Limb (tissue), 2 donors: ENCODE measurements around the gene RHOB.

Experiments
- DNase-seq, 2 donors: peaks; one replicate each; pipeline ENCODE4 v3.0.0-alpha.2; 2016; ENCODE audit errors: extremely low spot score in 2 of 2

Gene RHOB

DNA sequence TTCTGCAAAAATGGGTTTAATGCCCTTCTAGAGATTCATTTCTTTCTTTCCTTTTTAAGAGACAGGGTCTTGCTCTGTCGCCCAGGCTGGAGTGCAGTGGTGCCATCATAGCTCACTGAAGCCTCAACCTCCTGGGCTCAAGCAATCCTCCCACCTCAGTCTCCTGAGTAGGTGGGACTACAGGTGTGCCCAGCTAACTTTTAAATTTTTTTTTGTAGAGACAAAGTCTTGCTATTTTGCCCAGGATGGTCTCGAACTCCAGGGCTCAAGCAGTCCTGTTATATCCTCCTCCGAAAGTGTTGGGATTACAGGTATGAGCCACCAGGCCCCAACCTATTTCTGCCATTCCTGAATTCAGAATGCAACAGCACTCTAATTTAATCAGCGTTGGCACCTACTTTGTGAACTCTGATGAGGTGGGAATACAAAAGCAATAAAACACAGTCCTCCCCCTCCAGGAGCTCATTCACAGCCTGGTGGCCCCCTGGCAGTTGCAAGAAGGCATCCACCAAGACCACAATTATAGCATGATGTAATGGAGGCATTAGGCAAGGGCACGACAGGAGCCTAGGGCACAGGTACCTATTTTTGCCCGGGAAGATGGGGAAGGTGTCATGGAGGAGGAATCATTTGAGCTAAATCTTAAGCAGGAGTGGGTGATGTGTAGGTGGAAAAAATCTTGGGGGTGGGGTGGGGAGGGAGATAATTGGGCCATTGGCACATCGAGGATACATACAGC is 5.1 kb downstream of the RHOB start:
- DNase-seq: peak in 1 of 2 donors; percentile 20

DNA sequence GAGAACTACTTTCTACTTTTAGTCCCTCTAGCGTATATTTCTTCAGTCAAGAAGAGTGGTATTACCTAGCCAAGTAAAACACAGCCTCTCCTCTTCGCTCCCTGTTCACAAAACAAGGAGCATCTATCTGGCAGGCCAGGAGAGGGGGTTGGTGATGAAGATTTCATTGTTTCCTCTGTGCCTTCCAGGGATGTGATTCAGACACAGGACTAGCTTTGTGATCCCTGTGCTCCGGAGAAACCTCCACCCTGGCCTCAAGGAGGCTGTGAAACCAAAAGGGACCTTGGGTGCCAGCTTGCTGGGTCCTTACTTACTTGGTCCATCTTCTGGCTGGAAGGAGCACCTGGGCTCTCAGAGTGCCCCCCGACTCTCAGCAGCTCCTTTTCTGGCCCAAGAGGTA is 5.7 kb downstream of the RHOB start:
- DNase-seq: peak in 1 of 2 donors; percentile 34

DNA sequence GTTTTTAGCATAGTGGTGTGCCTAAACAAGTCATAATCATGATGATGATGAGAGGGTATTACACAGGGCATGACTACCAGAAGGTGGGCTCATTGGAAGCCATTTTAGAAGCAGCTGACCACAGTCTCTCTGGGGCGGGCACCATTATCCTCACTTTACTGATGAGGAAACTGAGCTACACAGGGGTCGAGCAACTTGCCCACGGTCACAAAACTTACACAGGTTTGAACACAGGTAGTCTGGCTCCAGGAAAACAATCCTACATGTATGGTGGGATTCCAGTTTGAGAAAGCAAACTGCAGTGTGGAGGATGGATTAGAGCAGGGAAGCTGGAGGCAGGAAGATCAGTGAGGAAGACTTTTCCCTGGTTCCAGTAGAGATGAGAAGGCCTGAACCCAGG is 6.2 kb downstream of the RHOB start:
- peak in 1 of 2 donors; percentile 12 for DNase-seq

DNA sequence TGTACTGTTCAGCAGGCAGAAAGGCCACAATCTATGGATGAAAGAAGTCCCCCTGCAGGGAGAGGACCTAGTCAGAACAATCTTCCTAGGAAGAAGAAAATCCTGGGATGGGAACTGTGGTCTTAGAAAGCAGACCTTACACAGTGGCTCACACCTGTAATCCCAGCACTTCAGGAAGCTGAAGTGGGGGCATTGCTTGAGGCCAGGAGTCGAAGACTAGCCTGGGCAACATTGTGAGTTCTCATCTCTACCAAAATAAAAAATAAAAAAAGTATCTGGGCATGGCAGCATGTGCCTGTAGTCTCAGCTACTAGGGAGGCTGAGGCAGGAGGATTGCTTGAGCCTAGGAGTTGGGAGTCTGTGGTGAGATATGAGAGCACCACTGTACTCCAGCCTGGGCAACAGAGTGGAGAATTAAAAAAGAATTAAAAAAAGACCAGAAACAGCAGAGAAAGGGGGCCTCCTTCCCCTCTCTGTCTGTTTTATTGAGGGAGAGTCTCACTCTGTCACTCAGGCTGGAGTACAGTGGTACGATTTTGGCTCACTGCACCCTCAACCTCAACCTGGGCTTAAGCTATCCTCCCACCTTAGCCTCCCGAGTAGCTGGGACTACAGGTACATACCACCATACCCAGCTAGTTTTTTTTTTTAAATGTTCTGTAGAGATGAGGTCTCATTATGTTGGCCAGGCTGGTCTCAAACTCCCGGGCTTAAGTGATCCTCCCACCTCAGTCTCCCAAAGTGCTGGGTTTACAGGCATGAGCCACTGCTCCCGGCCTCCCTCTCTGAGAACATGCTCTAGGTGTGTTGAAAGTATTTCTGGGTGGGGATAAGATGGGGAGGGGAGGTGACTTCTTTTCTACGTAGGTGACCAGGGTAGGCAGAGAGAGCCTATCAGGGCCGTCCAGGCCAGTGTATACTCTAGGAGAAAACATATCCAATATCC is 7.4 kb downstream of the RHOB start:
- peak in 1 of 2 donors; percentile 6 for DNase-seq

DNA sequence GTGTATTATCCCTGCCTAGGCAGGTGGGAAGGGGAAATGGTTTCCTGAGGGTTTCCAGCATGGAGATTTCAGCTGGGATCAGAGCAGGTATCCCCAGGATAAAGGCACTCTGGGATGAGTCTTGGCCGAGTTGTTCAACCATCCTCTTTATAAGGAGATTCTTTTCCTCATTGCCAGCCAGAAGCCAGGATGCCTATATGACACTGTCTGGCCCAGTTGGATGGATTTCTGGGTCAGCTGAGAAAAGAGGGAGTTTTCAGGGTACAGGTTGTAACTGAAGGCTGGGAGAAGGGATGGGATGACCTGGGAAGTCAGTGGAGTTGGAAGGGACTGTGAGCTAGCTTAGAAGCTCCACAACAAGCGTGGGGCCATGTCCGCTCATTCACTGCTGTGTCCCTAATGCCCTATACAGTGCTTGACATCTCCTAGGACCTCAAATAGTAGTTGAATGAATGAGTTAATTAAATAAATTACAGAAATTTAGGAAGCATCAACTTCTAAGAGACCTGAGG is 8.3 kb downstream of the RHOB start:
- DNase-seq: peak in 1 of 2 donors; percentile 9

DNA sequence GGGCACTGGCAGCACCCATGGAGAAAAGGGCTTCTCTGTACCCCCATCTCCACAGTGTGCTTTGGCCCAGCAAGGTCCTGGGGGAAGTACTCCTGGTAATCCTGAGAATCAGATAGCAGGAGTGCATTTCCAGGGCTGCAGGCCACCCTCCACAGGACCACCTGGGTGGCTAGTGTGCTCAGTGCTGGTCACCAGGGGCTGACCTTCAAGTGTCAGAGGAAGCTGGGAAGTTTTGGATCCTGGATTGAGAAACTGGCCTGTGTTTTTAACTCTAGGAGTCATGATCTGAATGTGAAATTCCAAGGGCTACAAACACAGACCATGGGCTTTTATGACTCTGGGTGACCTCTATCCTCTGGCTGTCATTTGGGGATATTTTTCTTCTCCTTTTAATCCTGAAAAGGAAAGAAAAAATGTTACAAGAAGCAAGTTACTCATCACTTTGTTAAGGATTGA is 9.3 kb downstream of the RHOB start:
- peak in 1 of 2 donors; percentile 9 for DNase-seq

DNA sequence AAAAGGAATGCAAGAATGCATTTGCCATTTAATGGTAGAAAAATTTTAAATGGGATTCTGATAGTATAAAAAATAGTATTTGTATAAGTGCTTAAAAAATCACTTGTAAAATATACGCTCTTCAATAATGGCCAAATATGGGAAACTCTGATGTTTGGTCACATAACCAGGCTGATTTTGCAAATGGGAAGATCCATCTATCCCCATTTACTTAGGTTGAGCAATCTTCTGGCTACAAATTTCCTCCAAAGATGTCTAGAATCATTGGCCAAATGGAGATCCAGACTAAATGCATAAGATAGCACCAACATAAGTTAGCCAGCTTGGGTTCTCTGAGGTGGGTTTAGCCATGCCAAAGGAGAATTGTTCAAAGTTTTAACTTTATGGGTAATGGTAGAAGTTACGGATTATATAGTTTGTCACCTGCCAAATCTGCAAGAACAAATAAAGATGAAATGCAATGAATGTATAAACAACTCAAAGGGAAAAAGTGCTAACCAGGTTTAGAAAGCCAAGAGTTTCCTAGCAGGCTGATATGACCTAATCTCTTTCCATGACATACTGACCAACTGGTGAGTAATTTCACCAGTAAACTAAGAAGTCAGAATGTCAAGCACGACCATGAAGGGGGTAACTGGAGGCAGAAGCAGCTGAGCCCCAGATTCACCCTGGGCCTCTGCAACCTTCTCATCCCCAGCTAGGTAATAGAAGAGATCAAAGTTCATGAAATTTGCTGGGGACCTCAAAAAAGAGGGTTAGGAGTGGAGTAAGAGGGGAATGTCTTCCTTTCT is 10.0 kb downstream of the RHOB start:
- no peak for DNase-seq

DNA sequence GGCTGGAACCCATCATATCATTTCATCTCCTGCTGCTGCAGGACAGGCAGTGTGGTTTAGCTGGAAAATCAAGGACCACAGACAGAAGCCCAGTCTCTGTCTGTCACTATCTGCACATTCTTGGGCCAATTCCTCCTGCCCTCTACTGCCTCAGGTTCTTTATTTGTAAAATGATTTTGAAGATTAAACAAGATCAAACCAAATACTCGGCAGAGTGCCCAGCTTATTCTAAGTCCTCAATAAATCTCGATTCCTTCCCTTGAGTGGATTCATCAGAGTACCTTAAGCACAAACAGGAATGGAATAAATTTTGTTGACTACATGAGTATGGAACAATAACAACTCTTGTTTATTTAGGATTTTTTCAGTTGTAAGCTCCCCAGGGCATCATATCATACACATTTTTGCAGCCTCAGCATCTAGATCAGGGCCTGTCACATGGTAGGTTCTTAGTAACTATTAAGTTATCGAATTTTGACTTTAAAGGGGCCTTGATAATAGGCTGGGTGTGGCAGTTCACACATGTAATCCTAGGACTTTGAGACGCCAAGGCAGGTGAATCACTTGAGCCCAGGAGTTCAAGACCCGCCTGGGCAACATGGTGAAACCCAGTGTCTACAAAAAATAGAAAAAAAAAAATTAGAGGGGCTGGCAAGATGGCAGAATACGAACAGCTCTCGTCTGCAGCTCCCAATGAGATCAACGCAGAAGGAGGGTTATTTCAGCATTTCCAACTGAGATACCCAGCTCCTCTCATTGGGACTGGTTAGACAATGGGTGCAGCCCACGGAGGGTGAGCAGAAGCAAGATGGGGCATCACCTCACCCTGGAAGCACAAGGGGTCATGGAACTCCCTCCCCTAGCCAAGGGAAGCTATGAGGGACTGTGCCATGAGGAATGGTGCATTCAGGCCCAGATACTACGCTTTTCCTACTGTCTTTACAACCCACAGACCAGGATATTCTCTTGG is 11.1 kb downstream of the RHOB start:
- DNase-seq: peak in 1 of 2 donors; percentile 5

DNA sequence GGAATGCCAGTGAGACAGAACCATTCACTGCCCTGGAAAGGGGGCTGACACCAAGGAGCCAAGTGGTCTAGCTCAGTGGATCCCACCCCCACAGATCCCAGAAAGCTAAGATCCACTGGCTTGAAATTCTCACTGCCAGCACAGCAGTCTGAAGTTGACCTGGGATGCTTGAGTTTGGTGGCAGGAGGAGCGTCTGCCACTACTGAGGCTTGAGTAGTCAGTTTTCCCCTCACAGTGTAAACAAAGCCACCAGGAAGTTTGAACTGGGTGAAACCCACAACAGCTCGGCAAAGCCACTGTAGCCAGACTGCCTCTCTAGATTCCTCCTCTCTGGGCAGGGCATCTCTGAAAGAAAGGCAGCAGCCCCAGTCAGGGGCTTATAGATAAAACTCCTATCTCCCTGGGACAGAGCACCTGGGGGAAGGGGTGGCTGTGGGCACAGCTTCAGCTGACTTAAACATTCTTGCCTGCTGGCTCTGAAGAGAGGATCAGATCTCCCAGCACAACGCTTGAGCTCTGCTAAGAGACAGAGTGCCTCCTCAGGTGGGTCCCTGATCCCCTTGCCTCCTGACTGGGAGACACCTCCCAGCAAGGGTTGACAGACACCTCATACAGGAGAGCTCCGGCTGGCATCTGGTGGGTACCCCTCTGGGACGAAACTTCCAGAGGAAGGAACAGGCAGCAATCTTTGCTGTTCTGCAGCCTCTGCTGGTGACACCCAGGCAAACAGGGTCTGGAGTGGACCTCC is 12.0 kb downstream of the RHOB start:
- DNase-seq: peak in 1 of 2 donors; percentile 1

DNA sequence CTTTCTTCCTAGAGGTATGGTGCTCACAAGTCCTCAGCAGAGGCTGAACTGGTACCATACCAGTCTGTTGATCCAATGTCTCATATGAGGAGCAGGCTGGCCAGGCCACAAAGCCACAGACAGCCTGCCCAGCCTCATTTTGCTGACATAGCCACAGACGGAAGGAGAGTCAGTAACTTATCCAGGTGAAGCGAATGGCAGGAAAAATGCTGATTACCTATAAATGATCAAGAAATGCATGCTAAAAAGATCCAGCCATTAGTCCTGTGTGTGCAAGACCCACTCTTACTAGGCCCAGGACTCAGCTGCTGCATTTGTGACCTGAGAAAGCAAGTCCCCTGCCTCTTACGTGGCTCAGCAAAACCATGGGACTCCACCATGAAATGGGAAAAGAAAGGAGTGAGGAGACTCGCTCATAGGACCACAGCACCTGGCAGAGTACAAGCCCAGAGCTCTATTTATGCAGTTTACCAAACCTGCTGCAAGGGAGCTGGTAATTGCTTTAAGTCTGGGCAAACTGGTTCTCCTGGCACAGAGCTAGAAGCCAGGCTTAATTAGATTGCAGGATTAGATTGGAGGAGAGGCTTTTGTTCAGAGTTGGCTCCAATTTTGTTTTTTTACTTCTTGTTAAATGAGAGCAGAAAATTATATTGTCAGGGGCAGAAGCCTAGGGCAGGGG is 19.0 kb downstream of the RHOB start:
- DNase-seq: peak in 1 of 2 donors; percentile 14

DNA sequence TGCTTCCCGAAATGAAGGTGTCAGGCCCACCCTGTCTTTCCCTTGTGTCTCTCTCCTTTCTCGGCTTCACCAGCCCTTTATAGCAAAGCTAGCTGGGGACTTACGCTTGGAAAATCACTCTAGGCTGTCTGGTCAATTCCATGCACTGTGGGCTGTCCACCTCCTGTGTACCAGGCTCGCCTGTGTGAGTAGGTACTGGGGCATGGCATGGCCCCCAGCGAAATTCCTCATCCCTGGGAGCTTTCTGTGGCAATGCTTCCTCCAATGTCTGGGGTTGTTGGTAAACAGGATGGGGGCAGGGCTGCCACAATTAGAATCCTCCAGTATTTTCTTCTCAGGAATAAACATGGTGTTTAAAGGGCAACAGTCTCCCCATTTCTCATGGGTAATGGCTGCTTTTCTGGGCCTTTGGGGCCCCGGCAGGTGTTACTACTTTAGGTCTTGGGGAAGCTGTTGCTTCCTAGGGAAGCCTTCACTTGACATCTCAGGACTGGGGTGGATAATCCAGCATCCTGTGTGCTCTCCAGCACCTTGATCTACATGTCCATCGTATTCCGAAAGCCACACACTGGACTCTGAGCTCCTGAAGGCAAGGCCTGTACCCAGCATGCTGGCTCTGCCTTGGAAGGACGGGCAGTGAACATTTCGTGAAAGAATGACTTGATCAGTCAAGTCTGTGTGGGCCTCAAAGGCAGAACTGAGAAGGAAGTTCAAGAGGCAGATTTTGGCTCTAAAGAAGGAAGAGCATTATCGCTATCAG is 21.1 kb downstream of the RHOB start:
- peak in 1 of 2 donors; percentile 12 for DNase-seq

DNA sequence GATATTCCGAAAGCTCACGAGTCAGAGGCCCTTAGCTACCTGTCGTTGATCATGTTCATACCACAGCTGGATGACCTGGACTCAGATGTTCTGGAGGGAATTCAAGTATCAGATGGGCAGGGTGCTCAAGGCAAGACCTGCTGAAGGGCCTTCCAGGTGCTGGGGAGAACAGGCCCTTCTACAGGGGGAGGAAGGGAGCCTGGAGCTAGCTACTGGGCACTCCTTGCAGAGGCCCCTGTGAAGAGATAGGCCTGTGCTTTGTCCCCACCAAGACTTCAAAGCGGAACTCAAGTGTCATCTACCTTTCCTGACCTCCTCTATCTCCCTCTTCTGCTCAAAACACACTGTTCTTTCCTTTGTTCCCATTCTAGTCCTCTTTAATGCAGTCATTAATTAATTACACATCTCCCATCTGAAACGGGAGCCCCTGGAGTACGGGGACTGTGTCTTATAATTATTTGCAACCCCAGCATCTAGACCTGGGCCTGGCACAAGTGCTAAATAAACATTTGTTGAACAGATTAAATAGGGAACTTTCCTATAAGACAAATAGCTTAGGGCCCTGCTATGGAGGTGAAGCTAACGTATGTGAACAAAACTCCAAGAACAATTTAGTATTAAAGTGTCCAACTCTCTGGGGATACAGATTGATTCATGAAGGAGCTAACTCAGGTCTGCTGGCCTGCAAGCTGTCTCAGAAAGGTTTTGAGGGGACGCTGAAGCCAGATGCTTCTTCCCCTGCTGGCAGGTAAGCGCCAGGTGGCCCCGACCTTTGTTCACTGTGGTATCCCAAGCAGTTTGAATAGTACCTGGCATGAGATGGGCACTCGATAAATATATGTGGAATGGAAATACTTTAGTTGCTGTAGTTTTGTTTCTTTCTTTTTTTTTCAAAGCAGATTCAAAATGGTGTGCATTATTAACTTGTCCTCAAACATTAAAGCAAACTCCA is 22.0 kb downstream of the RHOB start:
- DNase-seq: peak in 1 of 2 donors; percentile 11

DNA sequence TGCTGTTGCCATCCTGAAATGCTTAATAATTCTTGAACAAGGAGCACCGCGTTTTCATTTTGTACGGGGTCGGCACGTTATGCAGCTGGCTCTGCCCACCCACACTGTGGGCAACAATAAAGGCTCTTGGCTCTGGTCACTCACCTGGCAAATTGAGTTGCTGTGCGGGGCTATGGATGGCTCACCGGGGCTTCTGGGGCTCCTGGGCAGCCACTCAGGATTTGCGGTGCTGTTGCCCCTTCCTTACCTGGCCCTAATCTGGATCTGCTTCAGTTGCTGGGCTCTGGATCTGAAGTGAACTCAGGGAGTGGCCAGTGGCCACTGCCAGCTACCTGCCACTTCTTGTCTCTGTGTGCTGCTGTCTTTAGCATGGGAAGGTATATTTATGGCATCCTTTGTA is 22.7 kb downstream of the RHOB start:
- peak in 1 of 2 donors; percentile 9 for DNase-seq

DNA sequence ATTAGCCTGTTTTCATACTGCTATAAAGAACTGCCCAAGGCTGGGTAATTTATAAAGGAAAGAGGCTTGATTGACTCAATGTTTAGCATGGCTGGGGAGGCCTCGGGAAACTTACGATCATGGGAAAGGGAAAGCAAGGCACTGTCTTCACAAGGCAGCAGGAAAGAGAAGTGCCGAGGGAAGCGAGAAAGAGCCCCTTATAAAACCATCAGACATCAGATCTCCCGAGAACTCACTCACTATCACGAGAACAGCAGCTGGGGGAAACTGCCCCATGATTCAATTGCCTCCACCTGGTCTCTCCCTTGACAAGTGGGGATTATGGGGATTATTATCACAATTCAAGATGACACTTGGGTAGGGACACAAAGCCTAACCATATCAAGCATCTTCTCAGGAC is 23.3 kb downstream of the RHOB start:
- DNase-seq: peak in 1 of 2 donors; percentile 8

DNA sequence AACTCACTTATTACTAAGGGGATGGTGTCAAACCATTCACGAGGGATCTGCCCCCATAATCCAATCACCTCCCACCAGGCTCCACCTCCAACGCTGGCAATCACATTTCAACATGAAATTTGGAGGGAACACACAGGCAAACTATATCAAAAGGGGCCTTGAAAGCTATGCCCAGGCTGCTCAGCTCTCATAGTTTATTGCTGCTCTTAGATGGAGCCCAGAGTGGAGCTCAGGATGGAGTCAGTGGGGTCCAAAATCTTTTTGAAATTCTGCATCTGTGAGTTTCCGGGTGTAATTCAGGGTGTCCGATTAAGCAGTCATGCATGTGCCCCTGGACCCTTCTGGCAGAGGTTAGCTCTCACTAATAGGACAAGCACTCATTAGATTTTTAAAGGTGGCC is 24.3 kb downstream of the RHOB start:
- DNase-seq: peak in 1 of 2 donors; percentile 4

DNA sequence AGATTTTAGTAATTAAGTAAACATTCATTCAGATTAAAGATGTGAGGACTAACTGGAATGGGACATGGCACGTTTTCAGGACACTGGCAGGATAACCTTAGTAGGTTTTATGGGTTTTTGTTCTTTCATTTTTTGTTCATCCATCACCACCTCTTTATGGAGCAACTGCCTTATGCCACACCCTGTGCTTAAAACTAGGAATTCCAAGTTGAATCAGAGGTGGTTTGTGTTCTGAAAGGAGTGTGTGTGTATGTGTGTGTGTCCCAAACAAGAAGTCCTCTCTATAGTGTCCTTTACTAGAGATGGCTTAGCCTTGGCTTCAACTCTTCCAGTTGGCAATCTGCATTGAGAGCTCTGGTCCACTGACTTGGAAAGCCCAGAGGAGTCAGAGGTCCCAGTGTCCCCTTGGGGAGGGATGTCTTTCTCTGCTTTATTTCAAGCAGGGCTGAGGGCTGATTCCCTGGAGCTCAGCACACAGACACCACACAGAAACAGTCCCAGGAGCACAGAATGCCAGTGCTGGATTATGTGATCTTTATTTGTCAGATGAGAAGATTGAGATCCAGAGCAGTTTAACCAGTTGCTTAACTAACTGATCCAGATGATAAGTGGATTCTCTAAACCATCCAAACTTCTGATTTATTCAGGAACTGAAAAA is 25.2 kb downstream of the RHOB start:
- peak in 1 of 2 donors; percentile 3 for DNase-seq
